HG03442 (cell line): ENCODE data around the gene KLK1.
"Not testable (repeated sequence)": the region's sequence is repeated elsewhere in the genome, so short reads cannot be mapped to it uniquely, and the experiment has no call there.

Source experiments
- ATAC-seq: cut with Tn5 transposase; IDR thresholded peaks from one replicate; pipeline ENCODE4 v1.9.1; 2021; ENCODE audit warnings: mild to moderate bottlenecking, moderate library complexity; ENCODE audit not compliant: unreplicated experiment

KLK1 gene

DNA sequence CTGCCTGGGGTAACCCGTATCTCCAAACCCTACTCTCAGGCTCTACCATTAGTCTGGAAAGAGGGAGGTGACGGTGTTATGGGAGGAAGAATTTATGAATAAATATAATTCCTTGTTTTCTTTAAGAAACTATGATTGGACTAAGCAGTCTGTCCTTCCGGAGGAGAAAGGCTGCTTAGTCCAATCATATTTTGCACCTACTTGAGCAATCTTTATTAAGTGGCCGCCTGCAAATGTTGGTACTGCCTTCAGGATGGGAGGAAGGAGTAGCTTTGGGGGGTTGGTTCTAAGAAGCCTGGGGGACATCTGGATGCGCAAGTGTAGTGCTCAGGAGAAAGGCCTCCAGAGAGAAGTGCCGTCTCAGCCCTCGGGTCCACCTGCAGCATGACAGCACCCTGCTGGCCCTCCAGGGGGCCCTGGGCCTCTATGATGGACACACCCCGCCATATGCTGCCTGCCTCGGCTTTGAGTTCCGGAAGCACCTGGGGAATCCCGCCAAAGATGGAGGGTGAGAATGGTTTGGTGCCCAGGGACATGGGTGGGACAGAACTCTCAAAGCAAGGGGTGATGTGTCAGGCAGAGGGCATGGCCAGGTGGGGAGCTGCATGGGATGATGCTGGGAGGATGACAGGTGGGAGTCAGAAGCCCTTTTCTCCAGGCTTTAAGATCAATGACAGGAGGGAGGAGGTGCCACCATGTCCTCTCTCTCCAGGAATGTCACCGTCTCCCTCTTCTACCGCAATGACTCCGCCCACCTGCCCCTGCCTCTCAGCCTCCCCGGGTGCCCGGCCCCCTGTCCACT, 29.3 kb downstream of the KLK1 start:
- ATAC-seq, result no peak

DNA sequence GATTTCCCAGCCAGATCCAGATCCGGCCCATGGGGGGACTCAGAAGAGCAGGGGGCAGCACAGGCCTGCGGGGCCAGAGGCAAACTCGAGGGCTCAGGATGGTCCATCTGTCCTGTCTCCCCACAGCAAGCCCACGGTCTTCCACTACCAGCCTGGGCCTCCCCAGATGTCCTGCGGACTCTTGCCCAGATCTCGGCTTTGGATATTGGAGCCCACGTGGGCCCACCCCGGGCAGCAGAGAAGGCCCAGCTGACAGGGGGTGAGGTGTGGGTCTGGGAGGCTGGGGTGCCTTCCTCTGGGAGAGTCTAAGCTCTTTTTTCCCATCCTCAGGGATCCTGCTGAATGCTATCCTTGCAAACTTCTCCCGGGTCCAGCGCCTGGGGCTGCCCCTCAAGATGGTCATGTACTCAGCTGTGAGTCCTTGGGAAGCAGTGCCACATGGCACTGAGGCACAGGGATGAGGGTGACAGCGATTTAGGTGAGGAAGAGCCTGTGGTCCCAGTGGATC, 30.0 kb downstream of the KLK1 start:
- ATAC-seq, result no peak

DNA sequence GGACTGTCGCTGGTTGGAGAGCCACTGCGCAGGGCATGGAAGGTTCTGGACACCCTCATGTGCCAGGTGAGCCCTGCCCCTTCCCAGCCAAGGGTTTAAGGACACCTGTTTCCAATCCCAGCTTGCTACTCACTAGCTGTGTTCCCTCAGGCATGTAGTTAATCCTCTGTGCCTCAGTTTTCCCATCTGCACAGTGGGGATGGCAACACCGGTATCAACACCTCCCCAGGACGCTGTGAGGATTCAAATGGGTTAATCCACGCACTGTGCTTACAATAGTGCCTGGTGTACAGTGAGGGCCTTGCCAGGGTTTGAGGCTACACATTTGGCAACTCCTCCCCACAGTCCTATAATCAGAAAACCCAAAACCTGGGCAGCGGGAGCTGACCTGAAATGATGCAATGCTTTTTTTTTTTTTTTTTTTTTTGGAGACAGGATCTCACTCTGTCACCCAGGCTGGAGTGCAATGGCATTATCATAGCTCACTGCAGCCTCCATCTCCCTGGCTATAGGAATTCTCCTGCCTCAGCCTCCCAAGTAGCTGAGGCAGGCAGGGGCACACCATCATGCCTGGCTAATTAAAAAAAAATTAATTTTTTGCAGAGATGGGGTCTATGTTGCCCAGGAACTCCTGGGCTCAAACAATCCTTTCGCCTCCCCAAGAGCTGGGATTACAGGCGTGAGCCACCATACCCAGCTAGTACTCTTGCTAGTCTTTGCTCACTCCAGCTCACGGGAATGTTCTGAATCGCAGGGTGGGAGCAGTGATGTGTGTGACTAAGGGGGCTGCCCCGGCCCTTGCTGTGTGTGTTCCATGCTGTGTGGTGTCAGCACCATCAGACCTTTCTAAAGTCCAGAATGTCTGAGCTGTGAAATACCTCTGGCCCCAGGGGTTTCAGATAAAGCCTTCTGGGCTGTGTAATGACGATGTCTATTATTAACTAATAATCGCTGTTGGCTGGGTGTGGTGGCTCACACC, 31.0 kb downstream of the KLK1 start:
- ATAC-seq, result no peak

DNA sequence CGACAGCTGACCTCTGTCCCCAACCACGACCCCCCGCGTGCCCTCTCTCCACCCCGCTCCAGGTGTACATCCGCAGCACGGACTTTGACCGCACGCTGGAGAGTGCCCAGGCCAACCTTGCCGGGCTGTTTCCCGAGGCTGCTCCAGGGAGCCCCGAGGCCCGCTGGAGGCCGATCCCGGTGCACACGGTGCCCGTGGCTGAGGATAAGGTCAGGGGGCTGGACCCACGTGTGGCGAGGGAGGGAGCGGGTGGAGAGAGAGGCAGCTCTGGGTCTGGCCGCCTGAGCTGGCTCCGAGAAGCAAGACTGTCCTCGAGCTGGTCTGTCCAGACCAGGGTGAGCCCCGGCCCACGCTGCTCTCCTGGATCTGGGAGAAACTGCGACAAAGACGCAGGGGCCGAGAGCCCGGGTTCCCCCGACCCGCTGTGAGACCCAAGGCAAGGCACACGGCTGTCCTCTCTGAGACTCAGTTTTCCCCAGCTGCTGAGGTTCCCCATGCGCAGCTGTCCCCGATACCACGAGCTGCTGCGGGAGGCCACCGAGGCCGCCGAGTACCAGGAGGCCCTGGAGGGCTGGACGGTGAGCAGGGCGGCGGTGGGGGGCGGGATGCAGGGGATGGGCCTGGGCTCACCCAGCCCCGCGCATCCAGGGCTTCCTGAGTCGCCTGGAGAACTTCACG, 31.9 kb downstream of the KLK1 start:
- no peak for ATAC-seq

DNA sequence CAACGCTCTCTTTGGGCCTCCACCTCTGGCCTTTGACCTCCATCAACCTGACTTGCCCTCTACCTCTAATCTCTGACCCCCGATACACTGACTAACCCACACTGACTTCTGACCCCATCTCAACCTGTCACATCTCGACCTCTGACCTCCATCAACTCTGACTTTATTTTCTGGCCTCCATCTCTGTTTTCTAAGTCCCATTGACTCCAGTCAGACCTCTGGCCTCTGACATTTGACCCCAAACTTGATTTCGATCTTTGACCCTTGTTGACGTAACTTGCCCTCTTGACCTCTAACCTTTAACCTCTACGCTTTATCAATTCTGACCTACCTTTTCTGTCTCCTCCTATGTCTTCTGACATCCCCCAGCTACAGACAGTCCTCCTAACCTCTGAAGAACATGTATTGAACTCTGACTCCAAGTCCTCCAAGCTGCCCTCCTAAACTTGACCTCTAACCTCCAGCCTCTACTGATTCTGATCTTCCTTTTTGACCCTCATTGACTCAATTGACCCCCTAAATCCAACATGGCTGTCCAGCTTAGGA, 32.6 kb downstream of the KLK1 start:
- ATAC-seq, result no peak

DNA sequence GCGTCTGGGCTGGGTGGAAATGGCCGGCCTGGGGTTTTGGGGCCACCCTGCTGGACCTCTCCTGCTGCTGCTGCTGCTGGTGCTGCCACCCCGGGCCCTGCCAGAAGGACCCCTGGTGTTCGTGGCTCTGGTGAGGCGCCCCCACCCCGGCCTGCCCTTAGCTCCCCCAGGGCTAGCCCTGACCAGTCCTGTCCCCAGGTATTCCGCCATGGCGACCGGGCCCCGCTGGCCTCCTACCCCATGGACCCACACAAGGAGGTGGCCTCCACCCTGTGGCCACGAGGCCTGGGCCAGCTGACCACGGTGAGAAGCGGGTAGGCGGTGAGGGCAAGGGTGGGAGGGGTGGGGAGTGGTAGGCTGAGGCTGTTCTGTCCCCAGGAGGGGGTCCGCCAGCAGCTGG, 33.2 kb downstream of the KLK1 start, which contains the start of gene ACP4:
TSS of gene ACP4 (plus strand) at position 20 of the 400 bp plus-strand sequence. CDS start at position 20, 0 bp downstream.
- no peak for ATAC-seq

DNA sequence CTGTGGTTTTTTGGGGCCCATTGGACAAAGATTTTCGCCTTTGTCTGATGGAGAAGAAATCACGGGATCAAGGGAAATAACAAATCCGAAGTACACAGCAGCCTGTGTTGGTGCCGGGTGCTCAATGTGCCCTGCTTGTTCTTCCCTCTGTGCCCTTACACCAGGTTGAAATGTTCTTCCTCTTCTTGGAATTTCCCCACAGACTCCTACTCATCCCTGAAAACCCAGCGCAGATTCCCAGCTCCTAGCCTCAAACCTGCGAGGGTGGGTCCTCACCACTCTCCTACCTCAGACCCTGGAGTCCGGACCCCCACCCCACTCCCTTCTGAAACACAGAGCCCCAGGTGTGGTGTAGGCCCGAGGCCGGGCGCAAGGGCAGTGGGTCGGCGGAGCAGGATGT, 38.3 kb downstream of the KLK1 start:
- ATAC-seq, result no peak

DNA sequence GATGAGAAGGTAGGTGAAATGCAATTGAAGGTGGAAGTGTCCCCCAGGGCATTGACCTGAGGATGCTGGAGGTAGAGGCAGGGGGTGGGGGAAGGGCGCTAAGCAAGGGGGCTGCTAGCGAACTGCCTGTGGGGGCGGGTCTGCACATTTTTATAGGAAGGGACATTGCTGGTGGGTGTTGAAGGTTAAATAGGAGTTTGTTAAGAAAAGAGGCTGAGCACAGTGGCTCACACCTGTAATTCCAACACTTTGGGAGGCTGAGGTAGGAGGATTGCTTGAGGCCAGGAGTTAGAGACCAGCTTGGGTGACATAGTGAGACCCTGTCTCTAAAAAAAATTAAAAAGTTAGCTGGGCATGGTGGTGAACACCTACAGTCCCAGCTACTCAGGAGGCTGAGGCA, 38.9 kb downstream of the KLK1 start:
- ATAC-seq, result no peak

DNA sequence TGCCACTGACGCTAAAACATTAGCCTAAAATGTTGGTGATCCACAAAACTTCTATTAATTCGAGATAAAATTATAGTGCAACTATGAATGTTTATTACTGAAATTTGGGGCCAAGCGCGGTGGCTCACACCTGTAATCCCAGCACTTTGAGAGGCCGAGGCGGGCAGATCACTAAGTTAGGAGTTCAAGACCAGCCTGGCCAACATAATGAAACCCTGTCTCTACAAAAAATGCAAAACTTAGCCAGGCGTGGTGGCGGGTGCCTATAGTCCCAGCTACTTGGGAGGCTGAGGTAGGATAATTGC, 39.8 kb downstream of the KLK1 start:
- not testable (repeated sequence) for ATAC-seq

DNA sequence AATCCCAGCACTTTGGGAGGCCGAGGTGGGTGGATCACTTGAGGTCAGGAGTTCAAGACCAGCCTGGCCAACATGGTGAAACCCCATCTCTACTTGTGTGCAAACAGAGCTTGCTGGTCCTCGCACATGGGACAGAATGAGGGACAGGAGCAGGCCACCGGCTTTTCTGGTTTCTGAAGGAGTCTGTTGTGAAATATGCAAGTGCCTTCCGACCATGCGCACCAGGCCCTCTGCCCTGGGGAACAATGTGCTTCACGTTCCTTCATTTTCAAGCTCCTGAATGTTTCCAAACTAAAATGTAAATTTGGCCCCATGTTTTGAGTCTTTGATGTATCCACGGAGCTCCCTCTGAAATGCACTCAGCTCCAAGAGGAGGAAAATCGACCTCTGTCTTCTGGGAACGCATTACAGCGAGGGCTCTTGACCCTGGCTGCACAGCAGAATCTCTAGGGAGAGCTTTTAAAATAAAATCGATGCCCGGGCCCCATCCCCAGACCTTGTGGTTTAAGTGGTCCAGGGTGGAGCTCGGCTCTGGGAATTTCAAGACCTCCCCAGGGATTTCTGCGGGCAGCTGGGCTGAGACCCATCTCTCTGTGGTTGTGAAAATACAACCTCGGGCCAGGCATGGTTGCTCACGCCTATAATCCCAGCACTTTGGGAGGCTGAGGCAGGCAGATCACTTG, 42.7 kb downstream of the KLK1 start:
- ATAC-seq, result no peak

DNA sequence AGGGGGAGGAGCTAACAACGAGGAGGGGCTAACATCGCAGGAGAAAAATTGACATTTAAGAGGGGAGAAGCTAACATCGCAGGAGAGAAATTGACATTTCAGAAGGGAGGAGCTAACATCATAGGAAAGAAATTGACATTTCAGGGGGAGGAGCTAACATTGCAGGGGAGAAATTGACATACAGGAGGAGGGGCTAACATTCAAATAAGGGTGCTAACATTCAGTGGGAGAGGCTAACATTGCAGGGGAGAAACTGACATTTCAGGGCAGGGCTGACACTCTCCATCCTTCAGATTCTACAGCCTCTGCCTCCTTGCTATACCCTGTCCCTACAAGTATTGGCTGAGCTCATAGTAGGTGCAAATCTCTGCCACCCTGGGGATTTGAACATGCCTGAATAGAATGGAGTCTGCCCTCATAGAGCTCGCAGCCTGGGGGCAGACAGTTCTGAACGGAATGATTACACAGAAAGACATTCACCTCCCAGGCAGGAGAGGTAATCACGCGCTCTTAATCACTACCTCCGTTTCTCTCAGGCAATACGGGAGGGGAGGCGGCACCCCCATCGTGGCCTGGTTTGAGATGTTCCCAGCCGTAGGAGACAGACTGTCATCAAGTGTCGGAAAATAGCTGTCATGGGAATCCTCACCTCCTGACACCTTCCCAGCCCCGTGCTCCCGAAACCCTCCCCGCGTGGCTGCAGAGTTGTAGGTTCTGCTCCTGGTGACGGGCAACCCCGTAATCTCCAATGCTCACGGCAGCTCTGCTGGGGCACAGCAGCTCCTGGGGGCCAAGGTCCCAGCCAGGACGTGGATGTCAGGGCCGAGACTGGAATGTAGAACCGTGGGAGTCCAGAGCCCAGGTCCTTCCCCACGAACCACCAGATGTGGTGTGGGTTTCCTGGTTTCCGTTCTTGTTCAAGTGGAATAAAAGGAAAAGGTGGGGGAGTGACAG, 43.8 kb downstream of the KLK1 start:
- no peak for ATAC-seq

DNA sequence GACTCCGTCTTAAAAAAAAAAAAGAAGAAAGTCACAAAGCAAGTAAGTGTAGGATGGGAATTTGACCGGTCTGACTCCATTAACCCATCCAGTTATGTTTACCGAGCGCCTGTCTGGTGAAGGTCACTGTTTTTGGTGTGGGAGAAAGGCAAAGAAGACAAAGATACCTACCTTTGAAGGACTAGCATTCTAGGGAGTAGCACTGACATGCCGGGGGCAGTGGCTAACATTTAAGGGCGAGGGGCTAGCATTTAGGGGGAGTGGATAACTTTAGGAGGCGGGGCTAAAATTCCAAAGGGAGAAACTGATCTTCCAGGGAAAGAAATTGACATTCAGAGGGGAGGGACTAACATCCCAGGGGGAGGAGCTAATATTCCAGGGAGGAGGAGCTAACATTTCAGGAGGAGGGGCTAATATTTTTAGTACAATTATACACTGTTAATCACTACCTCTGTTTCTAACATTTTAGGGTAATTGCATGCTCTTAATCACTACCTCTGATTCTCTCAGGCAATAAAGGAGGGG, 44.6 kb downstream of the KLK1 start:
- no peak for ATAC-seq

DNA sequence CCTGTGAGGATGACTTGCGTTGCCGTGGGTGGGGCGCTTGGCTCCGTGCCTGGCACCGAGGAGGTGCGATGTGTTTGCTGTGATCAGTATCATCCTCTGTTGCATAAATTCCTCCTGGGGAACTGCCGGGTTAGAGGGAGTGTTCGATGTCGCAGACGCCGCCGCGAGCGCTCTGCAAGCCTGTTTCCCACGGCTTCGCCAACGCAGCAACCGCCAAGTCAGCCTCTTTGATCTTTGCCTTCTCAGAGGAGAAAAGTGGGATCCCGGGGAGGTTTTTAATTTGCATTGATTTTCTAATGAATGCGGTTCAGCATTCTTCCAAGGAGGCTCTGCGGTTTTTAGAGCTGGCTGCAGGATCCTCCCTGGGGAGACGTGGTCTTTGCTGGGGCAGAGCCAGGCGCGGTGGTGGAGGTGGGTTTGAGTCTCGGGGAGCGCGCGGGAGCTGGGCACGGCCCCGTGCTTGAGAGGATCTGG, 45.7 kb downstream of the KLK1 start:
- ATAC-seq, result no peak

DNA sequence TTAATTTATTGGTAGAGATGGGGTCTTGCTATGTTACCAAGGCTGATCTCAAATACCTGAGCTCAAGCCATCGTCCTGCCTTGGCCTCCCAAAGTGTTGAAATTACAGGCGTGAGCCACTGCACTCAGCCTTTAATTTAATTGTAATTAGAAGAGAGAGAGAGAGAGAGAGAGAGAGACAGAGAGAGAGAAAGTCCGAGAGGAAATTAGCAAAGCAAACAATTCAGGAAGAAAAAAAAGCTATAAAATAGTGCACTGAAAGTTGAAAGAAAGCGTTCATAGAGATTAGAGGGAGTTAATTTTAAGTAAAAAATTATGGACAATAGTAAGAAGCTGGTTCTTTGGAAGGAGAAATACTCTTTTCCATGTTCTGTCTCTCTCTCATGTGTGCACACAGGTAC, 46.3 kb downstream of the KLK1 start:
- ATAC-seq, result no peak

DNA sequence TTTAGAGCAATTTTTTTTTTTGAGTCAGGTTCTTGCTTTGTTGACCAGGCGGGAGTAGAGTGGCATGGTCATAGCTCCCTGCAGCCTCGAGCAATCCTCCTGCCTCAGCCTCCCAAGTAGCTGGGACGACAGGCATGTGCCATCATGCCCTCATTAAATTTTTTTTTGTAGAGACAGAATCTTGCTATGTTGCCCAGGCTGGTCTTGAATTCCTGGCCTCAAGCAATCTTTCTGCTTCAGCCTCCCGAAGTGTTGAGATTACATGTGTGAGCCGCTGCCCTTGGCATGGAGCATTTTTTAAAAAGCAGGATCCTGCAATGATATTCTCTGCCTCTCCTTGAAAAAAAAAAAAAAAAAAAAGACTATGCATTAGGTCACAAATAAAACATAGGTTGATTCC, 47.5 kb downstream of the KLK1 start:
- ATAC-seq, result no peak

DNA sequence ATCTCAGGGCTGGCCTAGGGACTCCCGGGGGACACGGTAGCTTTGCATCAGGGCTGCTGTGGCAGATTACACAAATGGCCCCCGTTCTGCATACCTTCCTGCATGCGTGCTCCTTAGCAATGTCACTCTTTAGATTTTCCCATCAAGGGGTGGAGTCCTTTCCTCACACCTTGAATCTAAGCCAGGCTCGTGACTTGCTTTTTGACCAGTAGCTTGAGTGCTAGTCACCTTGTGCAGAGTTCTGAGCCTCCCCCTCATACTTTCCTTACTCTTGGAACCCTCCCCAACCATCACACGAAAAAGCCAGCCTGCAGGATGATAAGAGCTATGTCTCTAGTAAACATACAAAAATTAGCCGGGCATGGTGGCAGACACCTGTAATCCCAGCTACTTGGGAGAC, 50.1 kb downstream of the KLK1 start:
- ATAC-seq, result not testable (repeated sequence)

DNA sequence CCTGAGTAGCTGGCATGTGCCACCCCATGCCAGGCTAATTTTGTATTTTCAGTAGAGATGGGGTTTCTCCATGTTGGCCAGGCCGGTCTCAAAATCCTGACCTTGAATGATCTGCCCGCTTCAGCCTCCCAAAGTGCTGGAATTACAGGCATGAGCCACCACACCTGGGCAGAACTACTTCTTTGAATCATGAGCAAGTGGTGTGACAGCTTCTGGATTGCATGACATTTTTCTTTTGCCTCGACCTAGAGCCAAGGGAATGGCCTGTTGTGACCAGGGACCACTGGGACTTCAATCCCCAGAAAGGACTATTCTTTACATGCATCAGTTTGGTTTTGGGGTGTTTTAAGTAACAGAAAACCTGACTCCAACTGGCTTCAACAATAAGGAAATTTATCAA, 50.7 kb downstream of the KLK1 start:
- not testable (repeated sequence) for ATAC-seq

DNA sequence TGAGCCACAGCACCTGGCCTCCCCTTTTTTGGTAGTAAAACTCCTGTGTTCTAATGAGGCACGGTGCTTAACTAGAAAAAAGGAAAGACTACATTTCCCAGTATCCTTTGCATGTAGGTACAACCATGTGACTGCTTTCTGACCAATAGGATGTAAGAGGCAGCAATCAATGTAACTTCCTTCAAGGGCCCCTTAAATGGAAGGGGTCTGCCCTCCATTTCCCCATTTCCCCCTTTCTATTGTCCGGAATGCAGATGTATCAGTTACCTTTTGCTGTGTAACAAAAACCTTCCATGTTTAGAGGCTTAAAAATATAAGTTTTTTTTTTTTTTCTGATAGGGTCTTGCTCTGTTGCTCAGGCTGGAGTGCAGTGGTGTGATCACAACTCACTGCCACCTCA, 51.1 kb downstream of the KLK1 start:
- no peak for ATAC-seq

DNA sequence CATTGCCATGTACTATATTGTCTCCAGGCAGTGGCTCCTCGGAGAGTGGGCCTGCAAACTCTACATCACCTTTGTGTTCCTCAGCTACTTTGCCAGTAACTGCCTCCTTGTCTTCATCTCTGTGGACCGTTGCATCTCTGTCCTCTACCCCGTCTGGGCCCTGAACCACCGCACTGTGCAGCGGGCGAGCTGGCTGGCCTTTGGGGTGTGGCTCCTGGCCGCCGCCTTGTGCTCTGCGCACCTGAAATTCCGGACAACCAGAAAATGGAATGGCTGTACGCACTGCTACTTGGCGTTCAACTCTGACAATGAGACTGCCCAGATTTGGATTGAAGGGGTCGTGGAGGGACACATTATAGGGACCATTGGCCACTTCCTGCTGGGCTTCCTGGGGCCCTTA, 52.7 kb downstream of the KLK1 start:
- no peak for ATAC-seq
